Dedifferentiated amniotic fluid mesenchymal stem cell (primary cell): ENCODE measurements around the gene CALHM4.
"Not testable (repeated sequence)": the region's sequence is repeated elsewhere in the genome, so short reads cannot be mapped to it uniquely, and the experiment has no call there.

Experiments
- DNase-seq: peaks from one replicate; pipeline ENCODE4 v3.0.0-alpha.2; 2016; ENCODE audit errors: extremely low spot score

CALHM4 gene

GRCh38 chr6:116577486-116577885 is 23.9 kb downstream of the CALHM4 start:
- DNase-seq: no peak

DNA sequence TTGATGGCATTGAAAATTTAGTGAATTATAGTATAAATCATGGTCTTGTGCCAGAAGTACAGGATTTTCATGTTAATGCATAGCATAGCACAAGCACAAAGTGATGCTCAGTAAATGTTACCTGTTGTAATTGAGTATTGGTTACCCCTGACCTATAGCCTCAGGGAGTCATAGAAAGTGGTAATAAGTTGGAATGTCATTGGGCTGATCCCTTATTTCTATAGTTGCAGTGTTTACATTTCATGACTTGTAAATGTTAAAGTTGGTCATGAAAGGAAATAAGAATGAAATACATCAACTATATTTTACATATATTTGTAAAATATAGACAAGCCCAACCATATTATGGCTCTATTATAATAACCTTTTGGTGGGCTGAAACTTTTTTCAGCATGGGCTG is 24.8 kb downstream of the CALHM4 start:
- no peak for DNase-seq

- DNase-seq: no peak
Measured at GRCh38 chr6:116579143-116579542, 25.6 kb downstream of the CALHM4 start.

DNA sequence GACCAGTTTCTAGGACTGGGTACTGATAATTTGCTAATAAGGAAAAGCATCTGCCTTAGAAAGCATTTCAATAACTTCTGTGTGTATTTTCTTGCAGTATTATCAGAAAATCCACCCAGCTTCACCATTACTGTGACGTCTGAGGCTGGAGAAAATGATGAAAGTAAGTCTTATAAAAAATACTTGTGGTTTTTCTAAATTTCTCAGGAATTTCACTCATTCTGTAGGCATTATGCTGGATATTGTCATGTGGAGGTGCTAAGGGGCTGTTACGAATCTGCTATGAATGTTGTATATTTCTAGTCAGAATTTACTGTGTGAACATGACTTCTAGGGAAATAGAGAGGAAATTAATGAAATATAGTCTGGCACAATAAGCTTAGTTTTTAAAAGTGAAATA is 26.6 kb downstream of the CALHM4 start:
- peak; percentile 62 for DNase-seq

DNA sequence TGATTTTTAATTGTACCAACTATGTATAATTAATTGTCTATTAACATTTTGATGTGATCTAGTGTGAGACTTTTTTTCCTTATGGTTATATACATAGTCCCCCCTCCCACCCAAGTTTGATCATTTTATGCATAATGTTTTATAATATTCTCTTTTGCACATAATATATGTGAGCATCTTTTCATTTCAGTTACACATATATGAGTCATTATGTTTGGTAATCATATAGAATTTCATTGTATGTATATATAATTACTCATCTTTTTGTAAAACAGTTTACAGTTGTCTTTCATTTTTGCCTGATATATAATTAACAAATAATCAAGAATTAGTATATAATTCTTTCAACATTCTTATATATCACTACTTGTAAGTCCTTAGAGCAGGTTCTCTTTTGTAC is 32.7 kb downstream of the CALHM4 start:
- DNase-seq: no peak

- no peak for DNase-seq
Measured at GRCh38 chr6:116586738-116587137, 33.2 kb downstream of the CALHM4 start.

DNA sequence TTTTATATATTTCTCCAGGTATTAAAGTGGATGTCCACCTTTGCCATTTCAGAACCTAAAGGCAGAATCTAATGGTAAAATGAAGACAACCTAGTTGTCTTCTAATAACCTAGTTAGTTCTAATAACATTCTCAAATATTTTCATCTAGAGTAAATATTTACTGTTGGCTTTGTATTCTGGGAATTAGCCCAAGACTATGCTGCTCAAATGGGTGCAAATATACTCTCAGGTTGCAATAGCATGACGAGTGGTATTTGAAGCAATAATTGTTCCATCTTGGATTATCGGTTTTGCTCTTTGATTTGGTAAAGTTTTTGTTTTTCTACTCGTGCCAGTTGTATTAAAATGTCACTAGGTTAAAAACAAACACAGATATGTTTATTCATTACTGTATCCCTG is 41.7 kb downstream of the CALHM4 start:
- DNase-seq: no peak

GRCh38 chr6:116596815-116597214 is 43.3 kb downstream of the CALHM4 start:
- DNase-seq: no peak

- DNase-seq: not testable (repeated sequence)
Measured at GRCh38 chr6:116603916-116604315, 50.4 kb downstream of the CALHM4 start.

DNA sequence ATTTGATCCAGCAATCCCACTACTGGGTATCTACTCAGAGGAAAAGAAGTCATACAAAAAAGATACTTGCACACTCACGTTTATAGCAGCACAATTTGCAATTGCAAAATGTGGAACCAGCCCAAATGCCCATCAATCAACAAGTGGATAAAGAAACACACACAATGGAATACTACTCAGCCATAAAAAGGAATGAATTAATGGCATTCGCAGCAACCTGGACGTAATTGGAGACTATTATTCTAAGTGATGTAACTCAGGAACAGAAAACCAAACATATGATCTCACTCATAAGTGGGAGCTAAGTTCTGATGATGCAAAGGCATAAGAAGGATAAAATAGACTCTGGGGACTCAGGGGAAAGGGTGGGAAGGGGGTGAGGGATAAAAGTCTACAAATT is 51.3 kb downstream of the CALHM4 start:
- not testable (repeated sequence) for DNase-seq

DNA sequence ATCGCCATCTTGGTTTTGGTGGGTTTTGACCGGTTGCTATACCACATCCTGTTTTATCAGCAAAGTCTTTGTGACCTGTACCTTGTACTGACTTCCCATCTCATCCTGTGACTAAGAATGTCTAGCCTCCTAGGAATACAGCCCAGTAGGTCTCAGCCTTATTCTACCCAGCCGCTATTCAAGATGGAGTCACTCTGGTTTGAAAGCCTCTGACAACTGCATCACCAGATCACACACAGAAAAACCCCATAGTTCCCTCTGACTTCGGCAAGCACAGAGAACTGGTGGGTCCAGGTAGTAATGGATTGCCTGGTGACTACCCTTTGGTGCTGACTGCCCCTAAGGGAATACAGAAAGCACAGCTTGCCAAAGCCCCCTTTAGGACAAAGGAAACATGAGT is 52.4 kb downstream of the CALHM4 start:
- DNase-seq: no peak
